ENCODE data around the gene ELOVL5.
"Not testable (repeated sequence)": the region's sequence is repeated elsewhere in the genome, so short reads cannot be mapped to it uniquely, and the experiment has no call there.

The ELOVL5 gene

DNA sequence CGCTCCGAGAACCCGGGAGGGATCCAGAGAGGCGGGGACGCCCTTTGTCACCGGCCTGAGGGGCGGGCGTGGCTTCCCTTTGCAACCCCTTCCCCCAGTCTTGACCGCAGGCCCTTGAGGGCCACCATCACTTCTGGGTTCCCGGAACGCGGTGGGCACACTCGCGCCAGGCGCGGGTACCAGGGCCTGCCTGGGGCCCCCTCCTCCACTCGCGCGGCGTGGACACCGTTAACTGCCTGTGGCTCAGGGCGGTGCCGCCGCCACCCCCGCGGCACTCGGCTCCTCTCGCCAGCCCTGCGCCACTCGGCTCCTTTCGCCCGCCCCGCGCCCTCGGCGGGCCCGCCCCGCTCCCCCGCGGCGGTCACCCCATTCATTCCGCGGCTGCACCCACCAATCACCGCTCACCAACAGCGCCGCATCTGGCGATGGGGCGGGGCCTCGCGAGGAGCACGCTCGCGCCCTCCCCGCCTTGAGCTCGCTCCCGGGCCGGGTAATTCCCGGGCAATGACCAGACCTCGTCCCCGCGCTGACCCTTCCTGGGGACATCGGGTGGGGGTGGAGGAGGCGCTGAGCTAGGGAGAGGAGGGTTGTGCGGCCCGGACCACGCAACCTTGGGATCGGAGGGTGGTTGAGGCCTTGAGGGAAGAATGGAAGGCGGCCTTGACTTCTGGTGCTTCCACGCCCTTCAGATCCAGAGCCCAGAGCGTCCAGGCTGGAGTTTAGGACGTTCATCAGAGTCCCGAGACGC, 10.5 kb upstream of the ELOVL5 start:
- peak; percentile 90 for DNase-seq

DNA sequence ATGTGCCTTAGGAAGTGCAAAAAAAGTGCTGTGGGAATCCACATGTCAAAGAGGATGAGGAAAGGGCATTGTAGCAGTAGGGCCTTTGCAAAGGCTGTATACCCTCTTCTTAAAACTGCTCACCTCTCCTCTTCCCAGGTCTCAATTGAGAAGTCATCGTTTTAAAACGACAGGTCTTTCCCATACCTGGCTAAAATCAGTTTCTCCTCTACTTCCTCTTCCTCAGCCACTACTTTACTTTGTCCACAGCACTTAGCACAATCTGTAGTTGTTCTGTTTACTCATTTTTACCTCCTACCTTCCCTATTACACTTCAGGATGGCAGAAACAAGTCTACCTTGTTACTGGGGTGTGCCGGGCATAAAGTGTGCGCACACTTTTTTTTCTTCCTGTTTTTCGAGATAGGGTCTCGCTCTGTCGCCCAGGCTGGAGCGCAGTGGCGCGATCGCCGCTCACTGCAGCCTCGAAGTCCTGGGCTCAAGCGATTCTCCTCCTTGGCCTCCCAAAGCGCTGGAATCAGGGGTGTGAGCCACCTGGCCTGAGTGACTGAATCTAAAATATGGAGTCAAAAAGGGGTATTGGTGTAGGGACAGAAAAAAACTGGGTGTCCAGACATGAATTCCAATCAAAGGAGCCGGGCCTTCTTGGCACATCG, 9.8 kb upstream of the ELOVL5 start:
- DNase-seq = no peak

DNA sequence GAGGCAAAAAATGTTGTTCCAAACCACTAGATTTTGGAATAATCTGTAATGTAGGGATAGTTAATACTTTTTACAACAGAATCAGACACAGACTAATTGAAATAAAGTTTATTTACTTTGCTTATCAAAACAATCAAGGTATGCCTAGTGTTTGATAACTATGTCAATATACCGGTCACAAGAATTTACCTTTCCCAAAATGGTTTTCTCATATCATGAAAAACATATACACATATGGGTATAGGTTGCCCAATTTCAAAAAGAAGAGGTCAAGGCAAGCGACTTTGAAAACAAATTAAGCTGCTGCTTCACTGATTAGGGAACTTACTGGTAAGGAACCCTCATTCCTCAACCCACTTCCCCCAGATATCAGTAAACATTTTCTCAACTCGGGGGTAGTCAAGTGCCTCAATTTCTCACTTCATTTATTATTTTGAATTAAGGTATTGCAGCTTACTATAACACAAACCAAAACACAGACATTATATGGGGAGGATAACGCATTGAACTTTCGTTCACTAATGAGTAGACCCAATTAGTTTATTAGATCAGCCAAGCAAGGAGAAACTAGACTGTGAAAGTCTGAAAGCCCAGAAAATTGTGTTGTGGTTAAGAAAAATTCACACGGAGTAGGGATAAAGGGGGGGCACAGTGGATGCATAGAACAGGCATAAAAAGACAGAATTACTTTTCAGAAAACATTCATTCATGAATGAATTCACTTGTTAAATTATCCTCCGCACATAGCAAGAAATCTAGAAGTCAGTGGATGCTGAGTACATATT, 9.0 kb upstream of the ELOVL5 start:
- no peak for DNase-seq

DNA sequence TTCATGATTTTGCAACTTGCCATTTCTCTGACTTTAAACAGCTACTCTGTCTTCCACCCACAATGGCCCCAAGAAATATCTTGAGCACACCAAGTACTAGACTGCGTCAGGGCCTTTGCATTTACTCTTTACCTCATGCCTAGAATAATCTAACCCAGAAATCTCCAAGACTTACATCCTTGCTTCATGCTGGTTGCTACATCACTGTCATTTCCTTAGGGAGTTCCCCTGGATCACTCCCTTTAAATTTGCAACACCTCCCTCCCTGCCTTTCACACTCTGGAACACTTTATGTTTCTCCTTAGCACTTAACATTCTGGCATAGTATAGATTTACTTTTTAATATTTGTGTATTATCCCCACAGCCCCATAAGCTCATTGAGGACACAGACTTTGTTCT, 4.9 kb upstream of the ELOVL5 start:
- no peak for DNase-seq

DNA sequence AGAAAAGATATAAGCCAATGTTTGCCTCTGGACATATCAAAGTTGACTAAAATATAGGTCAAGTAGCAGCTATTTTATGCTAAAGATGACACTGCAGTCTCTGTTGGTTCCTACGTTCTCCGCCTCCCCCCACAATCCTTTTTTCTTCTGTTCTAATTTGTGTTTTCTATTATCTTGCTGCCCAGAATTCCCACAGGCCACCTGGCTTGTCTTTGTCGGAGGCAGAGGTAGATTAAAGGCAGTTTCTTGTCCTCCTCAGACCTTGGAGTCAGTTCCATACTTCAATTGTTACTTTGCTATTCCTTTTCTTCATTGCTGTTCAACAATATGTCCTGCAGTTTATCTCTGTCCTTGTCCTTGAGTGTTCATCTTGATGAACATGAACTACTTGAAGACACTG, 3.6 kb upstream of the ELOVL5 start:
- no peak for DNase-seq

DNA sequence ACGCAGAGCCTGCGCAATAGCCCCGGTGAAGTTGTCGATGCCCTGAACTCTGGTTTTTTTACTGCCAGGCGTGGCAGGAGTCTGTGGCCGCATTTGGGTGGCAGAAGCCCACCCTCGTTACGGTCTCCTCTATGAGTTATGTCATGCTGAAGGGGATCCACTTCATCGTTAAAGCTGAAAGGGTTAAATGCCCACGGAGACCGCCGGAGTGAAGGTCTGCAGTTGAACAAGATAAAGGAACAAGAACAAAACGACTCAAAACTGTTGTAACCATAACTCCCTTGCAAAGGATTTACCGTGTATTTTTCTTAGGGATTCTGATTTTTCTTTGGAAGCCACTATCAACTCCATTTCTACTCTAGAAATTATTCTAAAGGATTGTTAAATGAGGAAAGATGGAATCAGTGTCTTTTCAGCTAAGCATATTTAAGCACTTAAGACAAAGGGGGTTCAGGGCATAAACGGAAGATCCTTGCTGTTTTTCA, 501 bp upstream of the ELOVL5 start:
- DNase-seq = no peak

DNA sequence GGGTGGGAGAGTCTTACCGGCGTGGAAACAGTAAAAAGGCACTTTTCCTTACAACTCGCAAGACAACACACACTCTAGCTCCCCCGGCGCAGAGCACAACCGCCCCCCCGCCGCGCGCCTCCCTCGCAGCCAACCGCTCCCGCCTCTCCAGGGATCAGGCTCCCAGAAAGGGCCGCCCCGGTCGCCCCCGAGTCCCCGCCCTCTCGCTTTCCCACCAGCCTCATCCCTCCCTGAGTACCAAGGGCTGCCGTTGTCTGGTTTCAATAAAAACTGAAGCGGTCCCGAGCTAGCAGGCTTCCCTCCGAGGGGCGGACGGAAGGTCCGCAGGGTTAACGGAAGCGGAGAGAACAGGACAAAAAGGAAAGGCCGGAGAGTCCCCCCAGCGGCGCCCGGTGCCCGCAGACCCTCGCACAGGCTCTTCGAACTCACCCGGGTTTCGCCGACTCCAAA, 804 bp downstream of the ELOVL5 start:
- peak; percentile 29 for DNase-seq

DNA sequence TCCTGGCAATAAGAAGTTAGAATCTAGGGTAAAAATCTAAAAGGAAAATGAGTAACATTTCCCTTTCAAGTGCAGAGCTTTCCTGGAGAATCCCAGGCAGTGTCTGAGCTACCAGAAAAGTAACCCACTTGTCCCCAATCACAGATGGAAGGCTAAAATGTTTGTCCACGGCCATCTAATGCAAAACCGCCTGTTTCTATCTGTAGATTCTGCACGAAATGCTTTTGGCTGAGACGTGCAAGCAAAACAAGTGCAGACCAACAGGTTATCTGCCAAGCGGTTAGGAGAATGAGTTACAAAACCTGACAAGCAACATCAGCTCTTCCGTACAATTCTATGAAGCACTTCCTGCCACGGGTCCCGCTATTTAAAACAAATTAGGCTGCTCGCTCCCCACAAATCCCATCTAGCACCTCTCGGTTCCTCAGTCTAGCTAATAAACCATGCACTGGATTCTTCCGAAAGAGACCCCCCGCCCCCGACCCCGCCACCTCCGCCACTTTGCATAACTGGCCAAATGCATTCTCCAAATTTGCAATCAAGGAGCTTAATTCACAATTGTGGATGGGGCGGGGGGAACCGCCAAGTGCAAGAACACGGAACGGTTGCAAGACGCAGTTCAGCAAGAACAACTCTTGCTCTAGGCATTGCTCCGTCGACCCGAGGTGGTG, 1.4 kb downstream of the ELOVL5 start:
- no peak for DNase-seq

DNA sequence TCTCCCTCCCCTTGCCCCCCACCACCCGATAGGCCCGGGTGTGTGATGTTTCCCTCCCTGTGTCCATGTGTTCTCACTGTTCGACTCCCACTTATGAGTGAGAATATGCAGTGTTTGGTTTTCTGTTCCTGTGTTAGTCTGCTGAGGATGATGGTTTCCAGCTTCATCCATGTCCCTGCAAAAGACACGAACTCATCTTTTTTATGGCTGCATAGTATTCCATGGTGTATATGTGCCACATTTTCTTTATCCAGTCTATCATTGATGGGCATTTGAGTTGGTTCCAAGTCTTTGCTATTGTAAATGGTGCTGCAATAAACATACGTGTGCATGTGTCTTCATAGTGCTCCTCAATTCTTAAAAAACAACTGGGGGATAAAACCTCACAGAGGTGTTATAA, 2.7 kb downstream of the ELOVL5 start:
- not testable (repeated sequence) for DNase-seq

DNA sequence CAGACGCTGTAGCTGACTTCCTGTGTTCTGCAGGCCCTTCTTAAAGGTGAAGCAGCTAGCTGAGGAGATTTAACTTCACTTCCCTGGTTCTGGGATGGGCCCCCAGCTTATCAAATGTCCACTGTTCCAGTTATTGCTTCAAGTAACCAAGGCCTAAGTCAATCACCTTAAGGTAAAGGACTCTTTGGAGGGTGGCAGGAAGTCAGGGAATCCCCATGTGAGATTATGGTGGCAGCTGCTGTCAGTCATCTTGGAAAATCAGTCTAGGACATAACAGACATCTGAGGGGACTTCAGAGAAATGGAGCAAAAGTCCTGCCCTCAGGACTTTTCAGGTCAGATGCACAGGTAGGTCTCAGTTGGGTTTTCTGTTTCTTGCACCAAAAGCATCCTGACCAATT, 3.8 kb downstream of the ELOVL5 start:
- no peak for DNase-seq

DNA sequence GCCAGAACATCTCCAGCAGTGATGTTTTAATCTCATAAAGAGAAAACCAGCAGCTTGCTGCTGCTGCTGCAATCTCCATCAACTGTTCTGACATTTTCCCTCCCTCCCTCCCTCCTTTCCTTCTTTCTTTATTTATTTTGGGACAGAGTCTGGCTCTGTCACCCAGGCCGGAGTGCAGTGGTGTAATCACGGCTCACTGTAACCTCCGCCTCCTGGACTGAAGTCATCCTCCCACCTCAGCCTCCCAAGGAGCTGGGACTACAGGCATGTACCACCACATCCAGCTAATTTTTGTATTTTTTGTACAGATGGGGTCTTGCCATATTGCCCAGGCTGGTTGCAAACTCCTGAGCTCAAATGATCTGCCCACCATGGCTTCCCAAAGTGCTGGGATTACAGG, 5.7 kb downstream of the ELOVL5 start:
- no peak for DNase-seq

DNA sequence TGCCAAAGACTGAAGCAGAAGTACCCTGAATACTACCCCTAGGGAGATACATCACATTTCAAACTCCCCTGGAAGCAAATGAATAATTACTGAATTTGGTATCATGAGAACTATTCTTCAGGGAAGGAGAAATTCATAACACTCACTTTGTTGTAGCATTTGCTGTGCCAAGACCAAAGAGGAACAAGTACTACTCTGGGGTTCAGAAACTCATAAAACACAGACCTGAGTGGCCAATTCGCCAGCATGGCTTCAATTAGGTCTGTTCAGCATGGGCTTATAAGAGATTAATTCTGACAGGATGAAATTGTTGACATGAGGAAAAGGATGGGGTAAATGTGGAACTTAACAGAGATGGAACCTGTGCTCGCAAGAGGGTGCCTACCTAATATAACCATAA, 6.5 kb downstream of the ELOVL5 start:
- no peak for DNase-seq

DNA sequence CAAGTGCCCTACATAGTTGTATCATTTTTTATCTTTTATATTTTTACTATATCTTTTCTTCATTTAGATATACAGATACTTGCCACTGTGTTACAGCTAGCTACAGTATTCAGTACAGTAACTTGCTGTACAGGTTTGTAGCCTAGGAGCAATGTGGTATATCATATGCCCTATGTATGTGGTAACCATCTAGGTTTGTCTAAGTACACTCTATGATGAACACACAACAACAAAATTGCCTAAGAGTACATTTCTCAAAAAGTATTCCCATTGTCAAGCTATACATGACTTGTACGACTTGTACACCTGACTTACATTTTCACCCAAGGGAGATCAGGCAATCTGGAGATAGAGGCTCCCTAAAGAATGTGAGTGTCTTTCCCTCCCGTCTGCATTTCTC, 8.2 kb downstream of the ELOVL5 start:
- DNase-seq = no peak

DNA sequence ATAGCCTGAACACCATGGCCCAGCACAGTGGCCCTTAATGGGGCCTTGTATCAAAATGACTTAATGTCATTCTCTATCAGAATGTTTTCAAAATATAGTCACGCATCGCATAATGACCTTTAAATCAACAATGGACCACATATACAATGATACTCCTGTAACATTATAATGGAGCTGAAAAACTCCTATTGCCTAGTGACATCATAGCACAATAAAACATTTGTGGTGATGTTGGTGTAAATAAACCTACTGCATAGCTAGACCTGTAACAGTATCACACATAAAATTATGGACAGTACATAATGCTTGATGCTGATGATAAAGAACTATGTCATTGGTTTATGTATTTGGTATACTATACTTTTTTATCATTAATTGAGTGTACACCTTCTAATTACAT, 9.3 kb downstream of the ELOVL5 start:
- DNase-seq = no peak

DNA sequence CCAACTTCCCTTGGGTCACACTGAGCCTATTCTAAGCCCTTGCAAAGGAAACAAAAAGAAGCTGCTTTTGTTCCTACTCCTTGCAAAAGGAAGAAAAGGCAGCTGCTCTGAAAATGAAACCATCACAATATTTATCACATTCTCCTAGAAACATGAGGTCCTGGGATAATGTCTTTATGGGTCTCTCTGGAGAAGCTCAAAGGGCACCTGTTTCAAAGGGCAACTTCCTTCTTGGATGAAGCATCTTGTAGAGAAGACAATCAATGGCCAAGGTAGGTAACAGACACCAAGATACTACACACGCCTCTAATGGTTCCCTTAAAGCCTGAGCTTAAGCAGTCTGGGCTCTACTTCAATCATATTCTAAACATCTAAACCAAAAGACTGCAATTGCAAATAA, 10.4 kb downstream of the ELOVL5 start:
- no peak for DNase-seq

DNA sequence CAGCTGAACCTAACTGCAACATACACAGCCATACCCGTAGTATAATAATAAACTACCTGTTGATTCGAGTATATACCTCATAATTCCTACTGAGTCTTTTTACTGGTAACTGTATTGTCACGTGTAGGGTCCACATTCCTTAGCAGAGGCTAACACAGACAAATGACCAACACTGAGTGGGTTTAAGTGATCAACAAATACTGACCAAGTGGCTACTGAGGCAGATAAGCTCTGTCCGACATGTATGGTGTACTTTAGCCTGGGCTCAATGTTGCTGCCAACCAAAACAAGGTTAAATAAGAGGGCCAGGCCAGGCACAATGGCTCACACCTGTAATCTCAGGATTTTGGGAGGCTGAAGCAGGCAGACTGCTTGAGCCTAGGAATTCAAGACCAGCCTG, 12.7 kb downstream of the ELOVL5 start:
- no peak for DNase-seq

DNA sequence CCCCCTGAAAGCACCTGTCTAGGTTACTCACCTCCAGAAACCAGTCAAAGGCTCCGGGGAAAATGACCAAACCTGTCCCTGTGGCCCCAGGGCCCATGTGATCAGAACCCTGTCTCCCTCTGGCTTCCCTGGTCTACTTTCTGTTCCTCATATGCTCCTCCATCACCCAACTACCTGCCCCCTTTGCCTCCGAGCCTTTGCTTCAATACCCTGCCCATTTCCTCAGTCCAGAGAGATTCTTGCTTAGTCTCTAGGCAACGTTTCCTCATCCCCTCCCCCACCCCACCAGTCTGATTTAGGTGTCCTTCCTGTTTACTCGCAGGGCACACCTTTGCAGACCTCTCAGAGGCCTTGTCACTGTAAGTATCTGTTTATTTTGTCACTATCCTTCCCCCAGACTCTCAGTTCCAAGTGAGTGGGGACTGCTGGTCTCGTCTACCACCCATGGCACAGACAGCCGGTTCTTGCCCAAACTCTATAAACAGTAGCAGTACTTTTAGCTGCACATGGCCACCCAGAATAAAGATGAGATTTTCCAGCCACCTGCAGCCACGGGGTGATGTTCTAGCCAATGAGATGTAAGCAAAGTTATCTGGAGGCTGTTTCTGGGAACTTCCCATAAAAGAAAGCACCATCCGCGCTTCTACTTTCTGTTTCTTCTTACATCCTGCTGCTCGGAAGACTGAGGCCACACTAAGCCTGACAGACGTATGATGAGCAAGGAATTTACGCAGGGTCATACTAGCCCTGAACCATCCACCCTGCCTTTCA, 13.3 kb downstream of the ELOVL5 start:
- no peak for DNase-seq

DNA sequence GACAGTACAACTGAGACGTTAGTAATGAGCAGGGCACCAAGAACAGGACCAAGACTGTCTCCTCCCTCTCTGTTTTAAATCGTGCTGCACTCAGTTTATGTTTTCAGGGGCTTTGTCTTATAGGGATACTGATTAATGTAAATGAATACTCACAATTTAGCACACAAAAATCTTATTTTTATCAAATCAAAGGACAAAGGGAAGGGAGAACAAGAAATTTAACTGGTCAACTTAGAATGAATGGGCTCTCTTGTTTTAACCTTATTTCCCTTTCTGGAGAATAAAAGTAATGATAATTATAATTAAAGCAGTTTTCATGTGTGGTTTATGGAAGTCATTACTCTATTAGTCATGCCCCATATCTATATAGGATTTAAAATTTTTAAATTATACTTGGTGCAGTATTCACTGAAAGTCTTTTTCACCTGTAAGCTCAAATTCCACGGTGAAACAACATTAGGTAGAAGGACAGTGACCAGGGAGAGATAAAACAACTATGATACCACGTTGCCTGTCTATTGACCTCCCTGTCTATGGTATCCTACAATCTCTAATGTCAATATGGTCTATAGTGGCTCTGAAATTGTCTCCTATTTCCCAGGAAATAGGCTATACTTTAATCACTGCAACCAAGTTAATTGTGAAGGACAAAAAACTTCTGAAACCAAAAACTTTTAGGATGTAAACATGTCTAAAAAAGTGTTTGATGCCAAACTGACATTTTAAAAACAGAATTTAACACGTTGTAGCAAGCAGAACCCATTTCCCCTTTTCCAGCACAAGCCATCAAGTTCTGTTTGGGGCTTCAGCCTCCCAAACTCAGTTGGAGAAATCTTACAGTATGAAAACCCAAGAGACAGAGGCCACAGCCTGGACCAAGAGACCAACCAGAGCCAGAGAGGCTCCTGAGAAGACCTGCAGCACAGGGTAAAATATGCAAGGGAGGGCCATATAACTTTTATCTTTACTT, 15.0 kb downstream of the ELOVL5 start:
- no peak for DNase-seq

DNA sequence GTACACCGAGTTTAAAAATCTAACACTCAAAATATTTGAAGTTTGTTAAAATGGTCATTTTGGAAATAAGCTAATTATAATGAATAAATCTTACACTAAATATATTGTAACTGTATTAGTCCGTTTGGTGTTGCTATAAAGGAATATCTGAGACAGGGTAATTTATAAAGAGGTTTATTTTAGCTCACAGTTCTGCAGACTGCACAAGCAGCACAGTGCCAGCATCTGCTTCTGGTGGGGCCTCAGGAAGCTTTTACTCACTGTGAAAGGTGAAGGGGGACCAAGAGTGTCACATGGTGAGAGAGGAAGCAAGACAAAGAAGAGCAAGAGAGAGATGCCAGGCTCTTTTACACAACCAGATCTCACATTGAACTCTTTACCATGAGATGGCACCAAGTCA, 17.1 kb downstream of the ELOVL5 start:
- no peak for DNase-seq

DNA sequence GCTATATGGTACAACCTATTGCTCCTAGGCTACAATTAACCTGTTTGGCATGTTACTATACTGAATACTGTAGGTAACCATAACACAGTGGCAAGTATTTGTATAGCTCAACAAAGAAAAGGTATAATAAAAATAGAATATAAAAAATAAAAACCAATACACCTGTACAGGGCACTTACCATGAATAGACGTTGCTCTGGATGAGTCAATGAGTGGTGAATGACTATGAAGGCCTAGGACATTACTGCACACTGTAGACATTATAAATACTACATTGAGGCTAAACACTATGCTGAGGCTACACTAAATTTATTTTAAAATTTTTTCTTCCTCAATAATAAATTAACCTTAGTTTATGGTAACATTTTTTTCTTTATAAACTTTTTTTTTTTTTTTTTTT, 18.6 kb downstream of the ELOVL5 start:
- no peak for DNase-seq

DNA sequence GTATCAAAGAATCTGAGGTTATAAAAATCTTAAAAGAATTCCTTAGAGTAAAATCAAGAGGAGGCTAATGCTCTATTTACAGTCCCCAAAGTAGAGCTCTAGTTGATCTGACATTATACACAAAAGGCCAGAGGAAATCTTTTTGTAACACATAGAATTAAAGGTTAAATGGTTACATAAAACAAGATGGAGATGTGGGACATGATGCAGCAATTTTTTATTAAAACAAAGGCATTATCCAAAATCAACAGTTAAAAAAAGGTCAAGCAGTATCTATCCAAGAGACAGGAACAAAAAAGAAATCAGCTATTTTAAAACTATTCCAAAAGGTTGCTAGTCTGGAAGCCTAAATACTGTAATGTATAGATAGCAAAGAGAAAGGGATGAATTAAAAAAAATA, 20.4 kb downstream of the ELOVL5 start:
- no peak for DNase-seq
